Measurements from ENCODE around the gene NDUFV1. TPM values are rescaled to one million over a fixed set of nuclear protein-coding genes. Genes with fewer than 3 reads are reported as not detected.
"Not testable (repeated sequence)": the region's sequence is repeated elsewhere in the genome, so short reads cannot be mapped to it uniquely, and the experiment has no call there.

NDUFV1 gene
- polyA plus RNA-seq, 6 donors from 2014 or later, result 110 to 165 (median 124) TPM

GRCh38 chr11:67634366-67635230, 27.9 kb downstream of the NDUFV1 start:
- Mint-ChIP-seq H3K36me3 (no peaks in the 10 kb centered on the region), H3K27me3 (no peaks in the 10 kb centered on the region), H3K4me3 (peak overlapping the region in 1 of 8 donors; percentile 3), H3K4me1 (peaks cover 18 to 25% (median 24%) of the 10 kb centered on the region in 3 donors), H3K27ac (no peak overlapping the region), H3K9me3 (no peaks in the 10 kb centered on the region)
- ATAC-seq (ENCODE audit: low read depth in 2 of 2) (no peak), DNase-seq (no peak)

- Mint-ChIP-seq H3K9me3 (no peaks in the 10 kb centered on the region), H3K27ac (no peak overlapping the region), H3K4me1 (peaks cover 20 to 28% (median 28%) of the 10 kb centered on the region in 3 donors), H3K4me3 (no peak overlapping the region), H3K27me3 (peaks cover 0 to 3% (median 0%) of the 10 kb centered on the region in 3 donors), H3K36me3 (no peaks in the 10 kb centered on the region)
- no peak for DNase-seq
- no peak for ATAC-seq (ENCODE audit: low read depth in 2 of 2)
Measured at GRCh38 chr11:67635231-67635521, 28.4 kb downstream of the NDUFV1 start.

- no peaks in the 10 kb centered on the region for H3K9me3 Mint-ChIP-seq
- H3K27ac Mint-ChIP-seq, result no peak overlapping the region
- peaks cover 11 to 23% (median 22%) of the 10 kb centered on the region in 3 donors for H3K4me1 Mint-ChIP-seq
- H3K4me3 Mint-ChIP-seq, result no peak overlapping the region
- ATAC-seq (ENCODE audit: low read depth in 2 of 2) (no peak), DNase-seq (no peak)
- no peaks in the 10 kb centered on the region for H3K36me3 Mint-ChIP-seq
- H3K27me3 Mint-ChIP-seq, result peaks cover 0 to 3% (median 0%) of the 10 kb centered on the region in 3 donors
Measured at GRCh38 chr11:67636962-67637361, 30.2 kb downstream of the NDUFV1 start.

DNA sequence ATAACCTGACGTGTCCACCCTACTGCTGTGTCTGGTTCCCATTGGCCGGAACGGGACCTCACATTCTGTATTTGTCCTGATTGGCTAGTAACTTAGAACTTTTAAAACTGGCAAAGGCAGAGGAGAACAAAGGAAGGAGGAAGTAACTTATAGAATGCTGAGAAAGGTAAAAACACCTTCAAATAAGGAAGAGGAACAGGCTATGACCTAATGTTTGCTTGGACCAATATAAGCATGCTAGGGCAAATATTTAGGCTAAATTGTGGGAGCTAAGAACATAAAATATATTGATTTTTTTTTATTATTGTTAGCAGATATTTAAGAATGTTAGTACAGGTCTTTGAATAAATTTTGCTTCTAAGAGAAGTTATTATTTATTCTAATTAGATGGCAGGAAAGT, 30.7 kb downstream of the NDUFV1 start:
- not testable (repeated sequence) for H3K27me3 Mint-ChIP-seq; ATAC-seq (ENCODE audit: low read depth in 2 of 2); DNase-seq; H3K9me3 Mint-ChIP-seq; H3K36me3 Mint-ChIP-seq
- H3K4me3 Mint-ChIP-seq, result peak overlapping the region in 1 of 8 donors; percentile 39
- peak overlapping the region in 1 of 6 donors; percentile 77 for H3K27ac Mint-ChIP-seq
- H3K4me1 Mint-ChIP-seq, result peaks cover 8 to 26% (median 24%) of the 10 kb centered on the region in 3 donors

- no peak for DNase-seq
- Mint-ChIP-seq H3K36me3 (no peaks in the 10 kb centered on the region), H3K4me3 (no peak overlapping the region), H3K27ac (no peak overlapping the region), H3K9me3 (no peaks in the 10 kb centered on the region), H3K4me1 (peaks cover 8 to 27% (median 21%) of the 10 kb centered on the region in 3 donors), H3K27me3 (peaks cover 0 to 3% (median 0%) of the 10 kb centered on the region in 3 donors)
- no peak for ATAC-seq (ENCODE audit: low read depth in 2 of 2)
Measured at GRCh38 chr11:67638535-67639437, 32.0 kb downstream of the NDUFV1 start.

DNA sequence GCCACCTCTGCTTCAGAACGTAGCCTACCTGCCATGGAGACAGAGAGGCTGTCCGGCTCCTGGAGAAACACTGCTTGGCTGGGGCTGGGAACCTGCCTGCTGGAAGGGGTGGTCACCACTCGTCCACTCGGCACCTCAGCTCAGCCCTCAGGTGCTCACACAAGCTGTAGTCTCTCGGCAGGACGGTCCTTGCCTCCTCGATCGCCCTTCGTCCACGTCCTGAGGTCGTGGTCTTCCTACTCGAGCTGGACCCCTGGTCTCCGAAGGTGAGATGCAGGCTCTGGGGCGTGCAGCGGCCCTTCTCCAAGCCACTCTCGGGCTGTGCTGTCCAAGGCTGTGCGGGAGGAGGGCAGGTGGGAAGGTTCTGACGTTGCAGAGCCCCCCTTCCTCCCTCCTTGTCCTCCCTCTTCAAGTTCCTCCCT, 32.7 kb downstream of the NDUFV1 start, which contains the start of gene TBX10:
Gene TBX10, minus strand, starts transcription at position 326 of the 422 bp plus-strand sequence. Its CDS starts 291 bp downstream, at position 35.
- no peak for DNase-seq
- Mint-ChIP-seq H3K27ac (peak within 1 kb of the TSS in 1 of 6 donors; percentile 61), H3K27me3 (peaks cover 0 to 3% (median 0%) of the 10 kb centered on the region in 3 donors), H3K36me3 (no peaks in the 10 kb centered on the region), H3K9me3 (peaks cover 0 to 3% (median 0%) of the 10 kb centered on the region in 7 donors), H3K4me3 (no peak within 1 kb of the TSS), H3K4me1 (peaks cover 13 to 27% (median 21%) of the 10 kb centered on the region in 3 donors)
- no peak for ATAC-seq (ENCODE audit: low read depth in 2 of 2)

DNA sequence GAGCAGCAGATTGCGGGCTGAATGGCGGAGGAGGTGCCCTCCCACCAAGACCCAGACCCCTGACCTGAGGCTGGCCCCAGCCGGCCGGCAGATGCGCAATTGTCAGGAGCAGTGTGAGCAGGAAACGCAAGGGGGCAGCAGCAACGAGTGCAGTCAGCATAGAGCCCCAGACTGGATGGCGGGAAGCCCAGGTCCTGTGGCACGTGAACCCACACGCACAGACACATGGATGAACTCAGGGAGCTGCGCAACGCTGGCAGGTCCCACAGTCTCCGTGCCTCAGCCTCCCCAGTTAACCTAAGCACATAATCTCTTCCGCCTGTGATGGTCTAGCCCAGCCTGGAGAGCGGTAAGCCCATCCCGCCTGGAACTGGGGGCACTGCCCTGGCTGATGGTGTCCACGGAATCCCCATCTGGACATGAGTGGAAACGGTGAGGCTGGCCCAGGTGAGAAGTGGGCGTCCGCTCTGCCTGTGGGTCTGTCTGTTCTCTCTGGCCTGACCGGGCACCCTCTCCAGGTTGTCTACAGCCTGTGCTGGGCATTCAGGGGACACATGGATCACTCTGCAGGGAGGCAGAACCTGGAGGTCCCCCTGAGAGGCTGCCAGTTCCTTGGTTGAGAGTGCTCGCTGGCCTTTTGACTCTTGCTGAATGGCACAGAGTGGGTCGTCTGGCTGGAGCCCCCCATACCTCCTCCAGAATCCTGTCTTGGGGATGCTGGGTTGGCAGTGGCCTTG, 33.5 kb downstream of the NDUFV1 start:
- peaks cover 0 to 3% (median 0%) of the 10 kb centered on the region in 3 donors for H3K27me3 Mint-ChIP-seq
- H3K4me3 Mint-ChIP-seq, result no peak overlapping the region
- peaks cover 0 to 3% (median 0%) of the 10 kb centered on the region in 7 donors for H3K9me3 Mint-ChIP-seq
- peaks cover 13 to 32% (median 21%) of the 10 kb centered on the region in 3 donors for H3K4me1 Mint-ChIP-seq
- peak overlapping the region in 1 of 6 donors; percentile 61 for H3K27ac Mint-ChIP-seq
- ATAC-seq (ENCODE audit: low read depth in 2 of 2) (peak; percentile 88 to 95), DNase-seq (peak; percentile 55)
- H3K36me3 Mint-ChIP-seq, result no peaks in the 10 kb centered on the region

DNA sequence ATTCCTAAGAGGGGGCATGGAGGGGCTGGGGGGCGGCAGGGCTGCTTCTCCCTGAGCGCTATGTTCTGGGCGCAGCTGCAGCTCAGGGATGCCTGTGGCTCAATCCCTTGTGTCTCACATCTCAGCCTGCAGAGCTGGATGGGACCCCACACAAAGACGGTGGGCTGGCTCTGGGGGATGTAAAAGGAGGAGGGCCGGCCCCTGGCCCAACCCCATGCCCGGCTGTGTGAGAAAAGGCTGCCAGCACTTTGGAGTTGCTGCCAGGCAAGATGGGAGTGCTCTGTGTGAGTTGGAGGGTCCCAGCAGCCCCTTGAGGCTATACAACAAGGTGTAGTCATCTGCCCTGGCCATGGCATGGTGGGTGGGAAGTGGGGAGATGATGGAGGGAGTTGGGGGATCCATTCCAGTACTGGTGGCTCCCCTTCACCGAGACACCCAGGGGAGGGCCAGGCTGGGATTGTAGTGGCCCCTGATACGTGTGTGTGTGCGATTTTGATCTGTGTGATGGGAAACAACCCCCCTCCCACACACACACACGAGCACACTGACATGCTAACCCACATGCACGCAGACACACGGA, 34.1 kb downstream of the NDUFV1 start:
- H3K27ac Mint-ChIP-seq, result no peak overlapping the region
- H3K4me1 Mint-ChIP-seq, result peaks cover 16 to 36% (median 24%) of the 10 kb centered on the region in 3 donors
- H3K27me3 Mint-ChIP-seq, result peaks cover 0 to 3% (median 0%) of the 10 kb centered on the region in 3 donors
- ATAC-seq (ENCODE audit: low read depth in 2 of 2) (no peak), DNase-seq (no peak)
- no peaks in the 10 kb centered on the region for H3K36me3 Mint-ChIP-seq
- no peak overlapping the region for H3K4me3 Mint-ChIP-seq
- H3K9me3 Mint-ChIP-seq, result peaks cover 0 to 3% (median 0%) of the 10 kb centered on the region in 7 donors

GRCh38 chr11:67641338-67642172, 34.8 kb downstream of the NDUFV1 start:
- Mint-ChIP-seq H3K36me3 (no peaks in the 10 kb centered on the region), H3K27me3 (peaks cover 0 to 3% (median 0%) of the 10 kb centered on the region in 3 donors), H3K4me3 (no peak overlapping the region), H3K4me1 (peaks cover 23 to 43% (median 31%) of the 10 kb centered on the region in 3 donors), H3K9me3 (peaks cover 0 to 3% (median 0%) of the 10 kb centered on the region in 7 donors), H3K27ac (no peak overlapping the region)
- no peak for DNase-seq
- no peak for ATAC-seq (ENCODE audit: low read depth in 2 of 2)

DNA sequence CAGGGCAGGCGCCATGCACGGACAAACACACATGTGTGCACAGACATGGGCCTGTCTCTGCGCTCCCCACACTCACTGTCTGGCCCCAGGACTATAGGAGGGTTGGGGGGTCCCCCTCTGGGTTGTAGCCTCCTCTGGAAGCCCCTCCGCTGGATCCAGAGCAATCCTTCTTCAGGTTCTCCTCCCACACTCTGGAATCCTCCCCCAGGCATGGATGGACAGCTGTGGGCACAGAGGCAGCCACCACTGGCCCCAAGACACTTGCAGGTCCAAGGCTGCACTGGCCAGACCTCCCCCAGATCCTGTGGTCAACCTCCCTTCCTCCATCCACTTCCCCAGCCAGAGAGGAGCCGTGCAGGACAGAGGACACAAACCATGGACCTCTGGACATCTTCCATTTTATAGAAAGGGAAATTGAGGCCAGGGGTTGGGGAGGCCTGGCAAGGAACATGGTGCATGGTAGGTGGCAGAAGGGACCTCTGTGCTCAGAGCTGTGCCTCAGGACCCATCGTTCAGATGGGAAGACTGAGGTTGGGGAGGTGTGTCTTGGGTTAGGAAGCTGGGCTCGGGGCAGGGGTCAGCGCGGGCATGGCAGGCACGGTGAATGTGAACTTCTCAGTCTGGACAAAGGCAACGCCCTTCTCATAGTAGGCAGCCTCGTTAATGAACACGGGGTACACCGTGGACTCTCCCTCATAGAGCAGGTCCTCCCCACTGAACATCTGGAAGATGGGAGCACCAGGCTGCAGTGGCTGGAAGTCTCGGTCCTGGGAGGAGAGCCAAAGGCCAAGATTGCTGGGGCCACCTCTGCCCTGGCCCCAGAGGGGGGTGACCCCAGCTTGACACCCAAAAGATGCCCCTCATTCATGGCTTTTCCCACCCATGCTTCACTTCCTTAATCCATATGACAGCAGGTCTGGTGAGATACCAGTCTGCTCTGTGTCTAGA, 35.7 kb downstream of the NDUFV1 start:
- no peak for DNase-seq
- ATAC-seq (ENCODE audit: low read depth in 2 of 2), result no peak
- Mint-ChIP-seq H3K4me3 (peak overlapping the region in 1 of 8 donors; percentile 48), H3K9me3 (peaks cover 0 to 3% (median 0%) of the 10 kb centered on the region in 7 donors), H3K36me3 (no peaks in the 10 kb centered on the region), H3K27ac (peak overlapping the region in 1 of 6 donors; percentile 67), H3K27me3 (peaks cover 0 to 3% (median 0%) of the 10 kb centered on the region in 3 donors), H3K4me1 (peaks cover 30 to 43% (median 35%) of the 10 kb centered on the region in 3 donors)

DNA sequence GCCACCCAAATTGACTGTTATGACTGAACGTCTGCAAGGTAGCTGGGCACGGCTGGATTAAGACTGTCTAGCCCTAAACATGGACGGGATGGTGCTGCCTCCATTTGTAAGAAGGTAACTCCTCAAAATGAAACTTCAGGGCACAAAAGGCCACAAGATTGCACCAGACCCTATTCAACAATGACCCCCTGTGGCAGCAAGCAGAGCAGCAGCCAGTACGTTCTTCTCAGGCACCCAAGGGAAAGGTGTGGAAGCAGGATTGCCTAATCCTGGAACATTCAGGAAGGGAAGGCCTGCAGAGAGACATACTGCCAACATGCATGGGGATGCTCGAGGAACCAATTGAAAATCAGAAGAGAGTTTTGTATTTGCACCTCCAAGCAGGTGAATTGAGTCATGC, 37.3 kb downstream of the NDUFV1 start:
- H3K4me3 Mint-ChIP-seq, result peak overlapping the region in 1 of 8 donors; percentile 20
- peaks cover 34 to 52% (median 44%) of the 10 kb centered on the region in 3 donors for H3K4me1 Mint-ChIP-seq
- H3K9me3 Mint-ChIP-seq, result peaks cover 0 to 3% (median 0%) of the 10 kb centered on the region in 7 donors
- ATAC-seq (ENCODE audit: low read depth in 2 of 2) (no peak), DNase-seq (no peak)
- H3K27me3 Mint-ChIP-seq, result peaks cover 0 to 3% (median 0%) of the 10 kb centered on the region in 3 donors
- H3K36me3 Mint-ChIP-seq, result no peaks in the 10 kb centered on the region
- H3K27ac Mint-ChIP-seq, result no peak overlapping the region

Data from naive B cell (primary cell).